Prostate gland (tissue), 2 donors: ENCODE results near the gene CCDC97.
"Not testable (repeated sequence)": the region's sequence is repeated elsewhere in the genome, so short reads cannot be mapped to it uniquely, and the experiment has no call there.

Experiments
- POLR2A ChIP-seq: fragments of 450-650 bp; IDR thresholded peaks from one replicate; pipeline ENCODE4 v1.6.1; 2016; ENCODE audit warnings: antibody characterized with exemption, mild to moderate bottlenecking
- POLR2AphosphoS5 ChIP-seq: sonication (generic); formaldehyde crosslinking; IDR thresholded peaks from one replicate; pipeline ENCODE4 v1.6.1; 2017; ENCODE audit warnings: antibody characterized with exemption
- TF ChIP-seq, protein P1 (sequence below), 4 experiments: fragments of 200-600 bp in 2 of 4; fragments of 450-650 bp in 2 of 4; sonication (generic) in 2 of 4; IDR thresholded peaks; 1 replicate in 3 of 4; 2 replicates in 1 of 4; pipeline ENCODE4 v1.5.1; 2016 to 2019; ENCODE audit warnings: antibody characterized with exemption in 4 of 4, mild to moderate bottlenecking in 2 of 4, moderate library complexity in 2 of 4

DNA sequence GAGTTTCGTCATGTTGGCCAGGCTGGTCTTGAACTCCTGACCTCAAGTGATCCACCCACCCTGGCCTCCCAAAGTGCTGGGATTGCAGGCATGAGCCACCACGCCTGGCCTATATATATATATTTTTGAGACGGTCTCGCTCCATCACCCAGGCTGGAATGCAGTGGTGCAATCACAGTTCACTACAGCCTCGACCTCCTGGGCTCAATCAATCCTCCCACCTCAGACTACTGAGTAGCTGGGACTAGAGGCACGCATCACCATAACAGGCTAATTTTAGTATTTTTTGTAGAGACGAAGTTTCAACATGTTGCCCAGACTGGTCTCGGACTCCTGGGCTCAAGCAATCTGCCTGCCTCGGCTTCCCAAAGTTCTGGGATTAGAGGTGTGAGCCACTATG, 36.9 kb downstream of the CCDC97 start:
- TF ChIP-seq, protein P1, sequence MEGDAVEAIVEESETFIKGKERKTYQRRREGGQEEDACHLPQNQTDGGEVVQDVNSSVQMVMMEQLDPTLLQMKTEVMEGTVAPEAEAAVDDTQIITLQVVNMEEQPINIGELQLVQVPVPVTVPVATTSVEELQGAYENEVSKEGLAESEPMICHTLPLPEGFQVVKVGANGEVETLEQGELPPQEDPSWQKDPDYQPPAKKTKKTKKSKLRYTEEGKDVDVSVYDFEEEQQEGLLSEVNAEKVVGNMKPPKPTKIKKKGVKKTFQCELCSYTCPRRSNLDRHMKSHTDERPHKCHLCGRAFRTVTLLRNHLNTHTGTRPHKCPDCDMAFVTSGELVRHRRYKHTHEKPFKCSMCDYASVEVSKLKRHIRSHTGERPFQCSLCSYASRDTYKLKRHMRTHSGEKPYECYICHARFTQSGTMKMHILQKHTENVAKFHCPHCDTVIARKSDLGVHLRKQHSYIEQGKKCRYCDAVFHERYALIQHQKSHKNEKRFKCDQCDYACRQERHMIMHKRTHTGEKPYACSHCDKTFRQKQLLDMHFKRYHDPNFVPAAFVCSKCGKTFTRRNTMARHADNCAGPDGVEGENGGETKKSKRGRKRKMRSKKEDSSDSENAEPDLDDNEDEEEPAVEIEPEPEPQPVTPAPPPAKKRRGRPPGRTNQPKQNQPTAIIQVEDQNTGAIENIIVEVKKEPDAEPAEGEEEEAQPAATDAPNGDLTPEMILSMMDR (IDR thresholded peaks at IDR 0.05), result not testable (repeated sequence)
- not testable (repeated sequence) for TF ChIP-seq POLR2A, POLR2AphosphoS5
